ENCODE data around the gene REEP1.

DNA sequence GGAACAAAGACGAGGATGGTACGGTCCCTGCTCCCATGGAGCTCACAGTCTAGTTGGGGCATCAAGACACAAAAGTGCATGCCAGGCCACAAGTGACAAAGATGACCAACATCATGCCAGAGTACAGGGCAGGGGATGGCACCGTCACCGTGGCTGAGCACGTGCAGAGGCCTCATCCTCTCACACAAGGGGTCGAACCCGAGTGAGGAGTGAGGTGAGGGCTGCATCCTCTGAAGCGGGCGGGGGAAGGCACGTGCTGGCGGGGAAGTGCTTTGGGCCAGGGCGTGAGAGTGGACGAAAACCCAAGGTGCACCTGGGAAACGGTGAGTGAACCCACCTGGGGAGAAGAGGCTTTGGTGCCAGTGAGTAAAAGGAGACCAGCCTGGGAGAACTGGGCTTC is 97.2 kb downstream of the REEP1 start:
- TF ChIP-seq CTCF (IDR thresholded peaks at IDR 0.05; ENCODE audit: poor library complexity) = no peak
- TF ChIP-seq EZH2phosphoT487 (IDR thresholded peaks at IDR 0.05; ENCODE audit: low read depth, severe bottlenecking, unreplicated experiment) = no peak

All from hepatocyte (in vitro differentiated cells).